Large intestine (tissue), 3 donors: ENCODE results near the gene EHD3. TPM values are rescaled to one million over a fixed set of nuclear protein-coding genes. Genes with fewer than 3 reads are reported as not detected.

ENCODE experiments used
- DNase-seq, 2 donors: peaks; one replicate each; pipeline versions ENCODE4 v3.0.0 to v3.0.0-alpha.2; 2013
- H3K27ac ChIP-seq: one replicate; pipeline ENCODE4 v1.5.1; 2013; ENCODE audit warnings: low read length
- H3K27me3 ChIP-seq: 2 replicates; pipeline ENCODE4 v1.6.1; 2013; ENCODE audit warnings: low read length; ENCODE audit not compliant: control insufficient read depth, insufficient read depth
- H3K36me3 ChIP-seq: 2 replicates; pipeline ENCODE4 v1.6.1; 2013; ENCODE audit warnings: low read length; ENCODE audit not compliant: control insufficient read depth, insufficient read depth
- H3K4me1 ChIP-seq: one replicate; pipeline ENCODE4 v1.6.1; 2013; ENCODE audit warnings: low read length; ENCODE audit not compliant: control insufficient read depth, insufficient read depth
- H3K4me3 ChIP-seq: one replicate; pipeline ENCODE4 v1.5.1; 2013; ENCODE audit warnings: low read length
- H3K9me3 ChIP-seq: one replicate; pipeline ENCODE4 v1.6.1; 2013; ENCODE audit warnings: mild to moderate bottlenecking, low read depth, low read length, moderate library complexity; ENCODE audit not compliant: control insufficient read depth
- WGBS: methylation state at CpG from one replicate; pipeline ENCODE4 v1.1.5; 2013; ENCODE audit warnings: low lambda C conversion rate; ENCODE audit not compliant: insufficient coverage; 5-methylcytosine and 5-hydroxymethylcytosine counted together
- polyA plus RNA-seq: library from polyadenylated mRNA; unstranded; fragments of 120-200 nt; gene quantifications from one replicate; pipeline ENCODE4 v1.2.1, GENCODE V29; 2013

Gene EHD3
- polyA plus RNA-seq, 1 donor: 3.9 TPM

- H3K36me3 ChIP-seq: no peaks in the 10 kb centered on the region
- H3K27ac ChIP-seq: no peak overlapping the region
- H3K4me1 ChIP-seq: no peaks in the 10 kb centered on the region
- no CpG with 5 or more reads among the region's 9 CpGs for WGBS
- no peak overlapping the region for H3K4me3 ChIP-seq
- no peak for DNase-seq
- no peaks in the 10 kb centered on the region for H3K27me3 ChIP-seq
- no peaks in the 10 kb centered on the region for H3K9me3 ChIP-seq
These were observed 69.1 kb downstream of the EHD3 start for GRCh38 chr2:31302940-31303563.

- no CpG with 5 or more reads among the region's 2 CpGs for WGBS
These were observed 70.9 kb downstream of the EHD3 start for GRCh38 chr2:31304816-31305215.

DNA sequence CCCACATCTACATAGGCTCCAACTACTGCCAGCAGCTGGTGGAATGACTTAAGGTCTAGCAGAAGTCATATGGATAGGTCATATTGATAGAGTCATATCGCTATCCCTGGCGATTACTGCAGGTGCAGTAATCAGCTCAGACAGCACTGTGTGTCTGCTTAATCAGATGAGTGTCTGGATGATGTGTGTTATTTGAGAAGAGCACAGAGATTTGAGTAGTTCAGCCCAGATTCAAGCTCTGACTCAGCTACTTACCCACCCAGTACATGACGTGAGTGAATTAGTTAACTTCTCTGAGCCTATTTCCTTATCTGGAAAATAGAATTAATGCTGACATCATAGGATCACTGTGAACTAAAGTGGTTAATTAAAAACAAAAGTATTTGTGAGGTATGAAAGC is 78.9 kb downstream of the EHD3 start:
- Histone ChIP-seq H3K36me3 (peaks cover 3% of the 10 kb centered on the region), H3K9me3 (peaks cover 4% of the 10 kb centered on the region), H3K27ac (no peak overlapping the region), H3K4me3 (no peak overlapping the region), H3K4me1 (no peaks in the 10 kb centered on the region), H3K27me3 (no peaks in the 10 kb centered on the region)
- no peak for DNase-seq
- no CpG with 5 or more reads among the region's 3 CpGs for WGBS

More at GRCh38 chr2:31304816-31305215, 70.9 kb downstream of the EHD3 start:
- Histone ChIP-seq H3K4me1 (no peaks in the 10 kb centered on the region), H3K4me3 (no peak overlapping the region), H3K27ac (no peak overlapping the region), H3K36me3 (no peaks in the 10 kb centered on the region), H3K9me3 (no peaks in the 10 kb centered on the region), H3K27me3 (no peaks in the 10 kb centered on the region)
- no peak for DNase-seq

- DNase-seq: no peak
- no peak overlapping the region for H3K4me3 ChIP-seq
- no peak overlapping the region for H3K27ac ChIP-seq
- H3K27me3 ChIP-seq: no peaks in the 10 kb centered on the region
- peaks cover 3% of the 10 kb centered on the region for H3K36me3 ChIP-seq
- WGBS: 80% methylated on average over 1 of the region's 2 CpGs
- H3K4me1 ChIP-seq: no peaks in the 10 kb centered on the region
- H3K9me3 ChIP-seq: peaks cover 4% of the 10 kb centered on the region
These were observed 80.8 kb downstream of the EHD3 start for GRCh38 chr2:31314761-31315160.

DNA sequence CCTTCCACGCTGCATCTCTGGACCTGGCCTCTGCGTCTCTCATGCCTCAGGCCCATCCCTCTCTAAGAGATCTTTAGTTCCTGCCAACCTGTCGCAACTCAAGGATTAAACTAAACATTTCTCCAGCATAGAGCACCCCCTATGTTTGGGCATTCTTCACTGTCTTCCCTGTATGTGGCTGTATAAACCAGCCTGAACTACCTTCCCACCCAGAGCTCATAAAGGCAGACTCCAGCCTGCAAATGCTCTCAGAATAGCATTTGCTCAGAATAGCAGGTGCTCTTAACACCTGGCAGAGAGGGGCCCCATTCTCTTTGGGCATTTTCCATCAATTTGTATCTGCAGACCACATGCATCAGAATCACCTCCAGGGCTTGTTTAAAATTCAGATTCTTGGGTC is 83.4 kb downstream of the EHD3 start:
- Histone ChIP-seq H3K36me3 (peaks cover 3% of the 10 kb centered on the region), H3K27ac (no peak overlapping the region), H3K27me3 (no peaks in the 10 kb centered on the region), H3K4me3 (no peak overlapping the region), H3K4me1 (no peaks in the 10 kb centered on the region), H3K9me3 (no peaks in the 10 kb centered on the region)
- 100% methylated on average over 2 of the region's 3 CpGs for WGBS
- DNase-seq: no peak

GRCh38 chr2:31318361-31319336 is 84.7 kb downstream of the EHD3 start:
- H3K27ac ChIP-seq: no peak overlapping the region
- no CpG with 5 or more reads among the region's 11 CpGs for WGBS
- H3K27me3 ChIP-seq: no peaks in the 10 kb centered on the region
- H3K4me3 ChIP-seq: no peak overlapping the region
- no peaks in the 10 kb centered on the region for H3K4me1 ChIP-seq
- peaks cover 3% of the 10 kb centered on the region for H3K36me3 ChIP-seq
- no peaks in the 10 kb centered on the region for H3K9me3 ChIP-seq
- DNase-seq: no peak

Other genes with a start within 250 kb of the EHD3 start
- gene GALNT14, start 95.7 kb upstream of the EHD3 start, polyA plus RNA-seq: 3.1 TPM
- 0.13 TPM for gene CAPN14, start 16.6 kb upstream of the EHD3 start, polyA plus RNA-seq
- 138 TPM for gene XDH, start 180.6 kb downstream of the EHD3 start, polyA plus RNA-seq